T follicular helper cell (primary cell): ENCODE measurements around the gene HOXD11.

ENCODE experiments used
- DNase-seq: peaks from one replicate; pipeline ENCODE4 v3.0.0-alpha.2; 2020; ENCODE audit warnings: low read depth

The HOXD11 gene

GRCh38 chr2:176081376-176081836 lies 25.7 kb upstream of the HOXD11 start:
- DNase-seq: no peak

DNA sequence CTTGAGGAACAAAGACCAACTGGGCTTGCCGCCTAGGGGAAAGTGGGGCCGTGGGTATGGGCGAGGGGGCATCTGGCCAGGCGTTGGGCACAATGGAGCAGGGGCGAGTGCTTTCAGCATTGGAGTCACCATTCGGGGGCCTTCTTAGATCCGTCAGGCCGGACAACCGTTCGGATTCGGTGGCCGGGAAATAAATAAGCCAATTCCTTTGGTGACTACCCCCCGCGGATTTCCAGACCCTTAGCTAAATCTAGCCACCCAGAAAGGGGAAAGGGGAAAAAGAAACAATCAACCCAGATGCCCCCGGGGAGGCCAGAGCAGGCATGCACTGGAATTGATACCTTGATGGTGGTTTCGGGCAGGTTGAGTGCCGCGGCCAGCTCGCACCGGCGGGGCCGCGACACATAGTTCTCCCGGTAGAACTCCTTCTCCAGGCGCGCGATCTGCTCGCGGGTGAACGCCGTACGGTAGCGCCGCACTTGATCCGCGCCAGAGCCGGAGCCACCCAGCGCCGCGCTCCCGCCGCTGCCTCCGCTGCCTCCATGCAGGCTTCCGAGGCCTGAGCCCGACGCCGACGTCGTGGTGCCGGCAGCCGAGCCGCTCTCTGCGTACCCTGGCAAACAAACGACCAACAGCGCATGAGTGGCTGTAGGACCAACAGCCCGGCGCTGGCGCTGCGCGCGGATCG lies 25.1 kb upstream of the HOXD11 start:
- no peak for DNase-seq

DNA sequence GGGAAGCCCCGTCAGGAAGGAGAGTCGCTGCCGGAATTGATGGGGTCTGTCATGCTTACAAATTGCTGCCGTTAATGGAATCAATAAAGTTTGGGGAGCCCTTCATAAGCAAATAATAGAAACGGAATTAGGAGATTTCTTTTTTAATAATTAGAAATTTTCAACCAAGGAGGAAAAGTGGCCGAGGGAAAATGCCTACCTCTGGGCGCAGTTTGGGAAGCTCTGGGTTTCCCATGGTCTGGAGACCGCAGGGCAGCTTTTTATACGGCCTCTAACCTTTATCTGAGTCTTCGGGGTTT lies 24.6 kb upstream of the HOXD11 start:
- DNase-seq: no peak

GRCh38 chr2:176082824-176083751 lies 24.0 kb upstream of the HOXD11 start:
- no peak for DNase-seq

GRCh38 chr2:176083796-176084261 lies 23.3 kb upstream of the HOXD11 start, which contains the start of gene EVX2:
EVX2 (minus strand) TSS chr2:176083962; CDS start chr2:176083776, 186 bp downstream.
- no peak for DNase-seq

DNA sequence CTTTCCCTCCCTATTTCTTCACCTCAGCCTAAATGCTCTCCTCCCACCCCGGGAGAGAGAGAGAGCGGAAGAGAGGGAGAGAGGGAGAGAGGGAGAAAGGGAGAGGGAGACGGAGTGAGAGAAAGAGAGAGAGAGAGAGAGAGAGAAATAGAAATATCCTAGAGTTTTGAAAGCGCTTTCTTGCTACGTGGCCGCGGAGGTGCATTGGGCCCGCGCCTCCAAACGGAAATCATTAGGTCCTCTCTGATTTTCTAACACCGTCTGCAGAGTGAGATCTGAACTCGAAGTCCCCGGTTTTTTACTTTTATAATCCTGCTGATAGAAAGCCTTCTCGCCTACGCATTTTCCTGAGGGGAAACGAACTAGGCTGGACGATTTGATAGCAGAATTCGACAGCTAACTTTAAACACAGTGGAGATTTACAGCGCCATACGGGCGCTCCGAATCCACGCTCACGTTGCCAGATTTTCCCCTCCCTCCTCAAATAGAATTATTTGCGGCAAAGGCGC lies 22.4 kb upstream of the HOXD11 start:
- DNase-seq: no peak

GRCh38 chr2:176085120-176085788 lies 21.8 kb upstream of the HOXD11 start:
- DNase-seq: no peak

DNA sequence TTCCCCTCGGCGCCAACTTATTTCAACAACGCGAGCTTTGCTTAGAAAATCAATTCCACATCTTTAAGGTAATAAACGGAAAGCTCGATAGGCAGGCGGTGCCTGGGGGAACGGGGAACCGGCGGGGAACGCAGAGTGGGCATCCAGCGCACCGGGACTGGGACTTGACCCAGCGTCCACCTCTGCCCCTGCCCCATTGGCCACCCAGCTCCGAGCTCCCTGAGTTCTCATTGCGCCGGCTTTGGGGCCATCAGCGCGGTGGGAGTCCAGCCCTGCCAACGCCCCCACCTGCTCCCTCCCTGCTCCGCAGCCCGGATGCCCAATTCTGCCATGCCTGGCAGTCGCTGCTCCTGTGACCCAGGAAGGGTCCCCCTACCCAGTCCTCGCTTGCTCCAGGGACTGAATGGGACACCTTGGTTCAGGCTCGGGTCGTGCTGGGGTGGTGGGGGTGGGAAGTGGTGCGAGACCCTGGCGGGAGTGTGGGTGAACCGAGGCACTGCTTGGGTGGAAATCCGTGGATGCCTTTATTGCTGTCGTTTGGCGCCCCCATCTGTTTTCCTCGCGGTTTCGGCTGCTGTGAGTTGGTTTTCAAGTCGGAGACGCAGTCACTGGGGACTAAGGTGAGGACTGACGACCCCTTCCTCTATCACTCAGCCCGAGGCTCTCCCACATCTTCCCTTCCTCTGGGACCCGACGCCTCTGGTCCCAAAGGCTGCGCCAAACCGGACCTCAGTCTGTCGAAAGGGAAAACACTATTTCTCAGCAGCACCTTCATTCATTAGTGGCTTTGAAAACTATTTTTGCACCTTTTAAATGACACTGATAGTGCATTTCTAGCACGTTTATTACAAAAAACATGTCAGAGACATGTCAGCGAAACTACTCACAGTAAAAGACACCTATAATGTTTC lies 21.0 kb upstream of the HOXD11 start:
- no peak for DNase-seq

- no peak for DNase-seq
Measured at GRCh38 chr2:176087330-176088047, 19.6 kb upstream of the HOXD11 start.

- no peak for DNase-seq
Measured at GRCh38 chr2:176088048-176088936, 18.8 kb upstream of the HOXD11 start.

GRCh38 chr2:176088937-176089842 lies 17.9 kb upstream of the HOXD11 start:
- DNase-seq: no peak

GRCh38 chr2:176089843-176090395 lies 17.2 kb upstream of the HOXD11 start:
- no peak for DNase-seq

GRCh38 chr2:176090862-176091261 lies 16.2 kb upstream of the HOXD11 start:
- DNase-seq: no peak

DNA sequence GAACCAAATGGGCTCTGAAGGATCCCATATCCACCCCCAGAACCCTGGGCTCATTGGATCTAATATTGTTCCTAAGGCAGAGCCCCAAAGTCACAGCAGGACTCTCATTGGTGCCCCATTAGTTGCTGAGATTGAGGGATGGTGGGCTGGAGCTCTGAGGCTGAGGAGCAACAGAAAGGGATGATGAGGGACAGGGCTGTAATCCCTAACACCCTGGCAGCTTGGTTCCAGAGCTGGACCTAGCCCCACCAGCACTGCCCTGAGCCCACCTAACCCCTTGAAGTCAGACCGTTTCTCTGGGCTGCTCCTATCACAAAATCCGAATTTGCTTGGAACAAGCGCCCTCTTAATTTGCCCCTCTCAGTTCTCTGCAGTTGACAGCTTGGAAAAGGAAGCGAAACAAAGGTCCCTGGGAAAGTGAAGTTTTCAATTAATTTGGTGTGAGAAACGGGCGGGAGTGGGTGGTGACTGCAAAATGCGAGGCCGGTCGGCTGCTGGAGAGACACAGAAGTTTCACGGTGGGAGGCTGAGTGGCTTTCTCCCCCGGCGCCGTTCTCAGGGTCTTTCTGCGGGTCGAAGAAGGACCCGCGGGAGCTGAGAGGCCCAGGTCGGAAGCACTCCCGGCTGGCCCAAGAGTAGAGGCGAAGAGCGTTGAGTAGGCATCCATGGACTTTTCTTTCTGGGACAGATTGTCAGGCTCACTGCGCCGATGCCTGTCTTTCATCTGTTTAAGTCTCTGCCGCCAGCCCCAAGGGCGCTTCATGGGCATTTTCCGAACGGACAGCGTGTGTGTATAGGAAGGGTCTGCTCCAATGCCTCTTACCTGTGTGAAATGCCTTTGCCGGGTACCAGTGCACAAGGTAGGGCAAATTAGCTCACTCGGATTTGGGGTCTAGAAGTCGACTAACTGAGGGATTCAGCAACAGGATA lies 15.5 kb upstream of the HOXD11 start:
- no peak for DNase-seq

DNA sequence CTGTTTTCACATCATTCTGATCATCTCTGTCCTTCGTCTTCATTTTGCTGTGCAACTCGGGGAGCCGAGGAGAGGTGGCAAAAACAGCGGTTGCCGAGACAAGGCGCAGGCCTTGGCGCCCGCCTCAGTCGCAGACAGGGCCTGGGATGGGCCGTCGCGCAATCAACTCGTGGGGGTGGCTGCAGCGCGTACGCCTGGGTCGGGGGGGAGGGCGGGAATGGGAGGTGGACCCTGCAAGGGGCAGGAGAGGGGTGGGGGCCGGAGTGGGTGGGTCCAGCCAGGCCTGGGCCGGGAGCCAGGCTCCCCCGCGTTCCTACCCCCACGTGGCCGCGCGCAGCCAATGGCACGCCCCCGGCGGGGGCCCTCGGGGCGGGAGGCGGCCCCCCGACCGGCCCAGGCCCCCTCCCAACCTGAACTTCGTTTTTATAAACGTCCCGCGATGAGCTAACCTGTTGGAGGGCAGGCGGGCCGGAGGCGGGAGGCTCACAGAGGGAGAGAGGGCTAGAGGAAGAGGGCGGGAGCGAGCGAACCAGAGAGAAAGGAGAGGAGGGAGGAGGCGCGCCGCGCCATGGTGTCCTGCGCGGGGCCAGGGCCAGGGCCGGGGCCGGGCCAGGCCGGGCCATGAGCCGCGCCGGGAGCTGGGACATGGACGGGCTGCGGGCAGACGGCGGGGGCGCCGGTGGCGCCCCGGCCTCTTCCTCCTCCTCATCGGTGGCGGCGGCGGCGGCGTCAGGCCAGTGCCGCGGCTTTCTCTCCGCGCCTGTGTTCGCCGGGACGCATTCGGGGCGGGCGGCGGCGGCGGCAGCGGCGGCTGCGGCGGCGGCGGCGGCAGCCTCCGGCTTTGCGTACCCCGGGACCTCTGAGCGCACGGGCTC lies 14.6 kb upstream of the HOXD11 start, which contains the start of gene HOXD13:
Gene HOXD13 (plus strand): TSS at position 452 of the 875 bp plus-strand sequence. CDS start 170 bp downstream, at position 622.
- no peak for DNase-seq
